ENCODE measurements around the gene SARS2. TPM values are rescaled to one million over a fixed set of nuclear protein-coding genes. Genes with fewer than 3 reads are reported as not detected.
"Not testable (repeated sequence)": the region's sequence is repeated elsewhere in the genome, so short reads cannot be mapped to it uniquely, and the experiment has no call there.

Gene SARS2, protein sequence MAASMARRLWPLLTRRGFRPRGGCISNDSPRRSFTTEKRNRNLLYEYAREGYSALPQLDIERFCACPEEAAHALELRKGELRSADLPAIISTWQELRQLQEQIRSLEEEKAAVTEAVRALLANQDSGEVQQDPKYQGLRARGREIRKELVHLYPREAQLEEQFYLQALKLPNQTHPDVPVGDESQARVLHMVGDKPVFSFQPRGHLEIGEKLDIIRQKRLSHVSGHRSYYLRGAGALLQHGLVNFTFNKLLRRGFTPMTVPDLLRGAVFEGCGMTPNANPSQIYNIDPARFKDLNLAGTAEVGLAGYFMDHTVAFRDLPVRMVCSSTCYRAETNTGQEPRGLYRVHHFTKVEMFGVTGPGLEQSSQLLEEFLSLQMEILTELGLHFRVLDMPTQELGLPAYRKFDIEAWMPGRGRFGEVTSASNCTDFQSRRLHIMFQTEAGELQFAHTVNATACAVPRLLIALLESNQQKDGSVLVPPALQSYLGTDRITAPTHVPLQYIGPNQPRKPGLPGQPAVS
- polyA plus RNA-seq (2013, experiment 1 of 2; ENCODE audit: insufficient read length), result 17.9 TPM
- 18.3 TPM for polyA plus RNA-seq (2013, experiment 2 of 2; ENCODE audit: insufficient read length)

DNA sequence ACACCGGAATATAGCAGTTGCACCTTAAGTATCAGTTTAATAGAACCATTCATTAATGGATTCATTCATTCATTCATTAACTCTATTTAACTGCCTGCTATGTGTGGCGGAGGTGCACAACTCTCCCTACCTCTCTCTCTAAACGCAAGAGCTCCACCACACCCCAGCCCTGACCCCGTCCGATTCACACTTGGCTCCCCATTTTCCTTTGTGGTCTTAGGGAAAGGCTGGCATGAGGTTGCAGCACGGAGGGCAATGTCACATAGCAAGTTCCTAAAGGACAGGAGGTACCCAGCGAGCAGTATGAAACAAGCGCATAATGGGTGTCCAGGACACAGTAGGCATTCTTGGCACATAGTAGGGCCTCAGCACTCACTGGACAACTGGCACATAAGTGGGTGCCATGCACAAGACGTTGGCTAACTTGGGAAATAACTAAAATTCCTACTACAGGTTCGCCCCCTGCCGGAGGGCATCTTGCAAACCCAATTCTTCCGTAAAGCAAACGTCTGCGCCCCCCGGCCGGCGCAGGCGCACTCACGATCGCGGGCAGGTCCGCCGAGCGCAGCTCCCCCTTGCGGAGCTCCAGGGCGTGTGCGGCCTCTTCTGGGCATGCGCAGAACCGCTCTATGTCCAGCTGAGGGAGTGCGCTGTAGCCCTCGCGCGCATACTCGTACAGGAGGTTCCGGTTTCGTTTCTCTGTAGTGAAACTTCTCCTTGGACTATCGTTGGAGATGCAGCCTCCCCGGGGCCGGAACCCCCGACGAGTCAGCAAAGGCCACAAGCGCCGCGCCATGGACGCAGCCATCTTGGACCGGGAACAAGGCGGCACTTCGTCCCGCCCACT, at the start of gene SARS2:
SARS2 (minus strand) TSS at position 835 of the 847 bp plus-strand sequence; CDS start at position 808, 27 bp downstream.
- DNase-seq, result peak; percentile 94

DNA sequence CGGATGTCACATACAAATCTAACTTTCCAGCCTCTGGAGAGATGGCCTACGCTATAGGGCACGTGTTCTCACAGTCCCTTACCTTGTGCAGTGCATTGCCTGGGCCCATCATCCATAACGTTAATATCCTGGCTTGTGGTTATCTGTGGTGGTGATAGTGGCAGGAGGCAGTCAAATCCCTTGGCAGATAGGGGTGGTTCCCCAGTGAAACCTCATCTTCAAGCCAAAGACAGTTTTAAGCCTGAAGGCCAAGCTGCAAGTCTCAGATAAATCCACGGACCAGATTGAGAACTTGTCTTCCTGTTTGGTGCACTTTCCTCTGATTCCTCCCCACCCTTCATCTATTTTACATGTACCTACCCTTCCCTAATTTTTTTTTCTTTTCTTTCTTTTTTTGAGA, 49.2 kb upstream of the SARS2 start:
- no peak for DNase-seq

DNA sequence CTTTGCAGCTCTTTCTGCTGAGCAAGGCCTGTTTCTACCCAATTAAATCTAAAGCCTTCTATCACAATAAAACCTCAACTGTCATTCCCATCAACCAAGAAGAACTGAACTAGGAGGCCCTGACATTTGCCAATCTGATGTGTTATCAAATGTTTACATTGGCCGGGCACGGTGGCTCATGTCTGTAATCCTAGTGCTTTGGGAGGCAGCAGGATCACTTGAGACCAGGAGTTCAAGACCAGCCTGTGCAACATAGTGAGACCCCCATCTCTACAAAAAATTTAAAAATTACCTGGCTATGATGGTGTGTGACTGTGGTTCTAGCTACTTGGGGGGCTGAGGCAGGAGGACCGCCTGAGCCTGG, 47.7 kb upstream of the SARS2 start:
- no peak for DNase-seq

- DNase-seq, result peak; percentile 3
Measured at GRCh38 chr19:38977445-38978325, 47.1 kb upstream of the SARS2 start.

- DNase-seq, result no peak
Measured at GRCh38 chr19:38975861-38976271, 45.3 kb upstream of the SARS2 start.

DNA sequence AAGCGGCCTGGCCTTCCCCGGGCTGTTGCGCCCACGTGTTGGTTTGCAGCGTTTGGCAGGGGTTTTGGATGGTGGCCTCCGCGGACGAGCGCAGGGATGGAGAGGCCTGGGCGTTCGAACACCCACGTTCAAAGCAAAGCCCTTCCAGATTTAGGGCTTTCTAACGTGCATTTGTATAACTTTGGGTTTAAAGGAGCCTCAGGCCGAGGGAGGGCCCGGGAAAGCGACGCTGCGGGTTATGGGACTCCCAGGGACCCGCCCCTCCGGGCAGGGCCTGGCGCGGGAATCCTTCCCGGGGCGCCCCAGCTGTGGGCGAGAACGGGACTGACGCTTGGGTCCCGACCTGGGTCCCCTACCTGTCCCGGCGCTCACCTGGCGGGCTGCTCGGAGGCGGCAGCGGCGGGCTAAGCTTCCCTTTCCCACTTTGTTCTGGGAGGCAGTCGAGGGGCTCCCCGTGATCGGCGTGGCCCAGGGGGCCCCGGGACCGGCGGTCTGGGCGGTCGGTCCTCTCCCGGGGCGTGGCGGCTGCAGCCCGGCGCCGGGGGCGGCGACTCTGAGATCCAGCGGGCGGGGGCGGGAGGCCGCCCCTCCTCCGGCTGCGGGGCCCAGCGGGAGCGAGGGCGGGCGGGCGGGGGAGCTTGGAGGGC, 44.8 kb upstream of the SARS2 start, which contains the start of gene FBXO17:
FBXO17 (minus strand) TSS at position 529 of the 647 bp plus-strand sequence. CDS start 25,423 bp downstream, outside the sequence.
- DNase-seq, result peak; percentile 75

DNA sequence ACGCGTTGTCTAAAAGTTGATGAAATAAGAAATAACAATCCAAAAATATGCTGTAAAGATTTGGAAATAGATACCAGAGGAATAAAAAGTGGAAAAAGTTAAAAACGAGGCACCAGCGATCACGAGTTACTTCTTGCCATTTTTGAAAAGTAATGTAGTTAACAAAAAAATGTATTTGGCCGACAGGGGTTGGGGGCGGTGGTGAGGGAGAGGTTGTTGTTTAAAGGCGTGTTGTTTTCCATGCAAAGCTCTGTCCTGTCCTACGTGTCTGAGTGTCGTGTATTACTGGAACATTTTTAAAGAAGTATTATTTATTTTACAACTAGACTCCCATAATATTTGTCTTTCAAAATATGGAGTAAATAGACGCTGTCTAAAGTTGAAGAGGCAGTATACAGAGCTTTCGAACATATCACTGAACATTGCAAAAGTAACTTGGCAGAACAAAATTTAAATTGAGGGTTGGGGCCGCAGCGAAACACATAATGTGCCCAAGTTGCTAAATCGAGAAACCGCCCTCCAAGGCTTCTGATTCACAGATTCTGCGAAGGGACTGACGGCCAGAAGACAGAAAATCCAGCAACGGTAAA, 44.2 kb upstream of the SARS2 start:
- no peak for DNase-seq

GRCh38 chr19:38971672-38972071, 41.1 kb upstream of the SARS2 start:
- DNase-seq, result no peak

DNA sequence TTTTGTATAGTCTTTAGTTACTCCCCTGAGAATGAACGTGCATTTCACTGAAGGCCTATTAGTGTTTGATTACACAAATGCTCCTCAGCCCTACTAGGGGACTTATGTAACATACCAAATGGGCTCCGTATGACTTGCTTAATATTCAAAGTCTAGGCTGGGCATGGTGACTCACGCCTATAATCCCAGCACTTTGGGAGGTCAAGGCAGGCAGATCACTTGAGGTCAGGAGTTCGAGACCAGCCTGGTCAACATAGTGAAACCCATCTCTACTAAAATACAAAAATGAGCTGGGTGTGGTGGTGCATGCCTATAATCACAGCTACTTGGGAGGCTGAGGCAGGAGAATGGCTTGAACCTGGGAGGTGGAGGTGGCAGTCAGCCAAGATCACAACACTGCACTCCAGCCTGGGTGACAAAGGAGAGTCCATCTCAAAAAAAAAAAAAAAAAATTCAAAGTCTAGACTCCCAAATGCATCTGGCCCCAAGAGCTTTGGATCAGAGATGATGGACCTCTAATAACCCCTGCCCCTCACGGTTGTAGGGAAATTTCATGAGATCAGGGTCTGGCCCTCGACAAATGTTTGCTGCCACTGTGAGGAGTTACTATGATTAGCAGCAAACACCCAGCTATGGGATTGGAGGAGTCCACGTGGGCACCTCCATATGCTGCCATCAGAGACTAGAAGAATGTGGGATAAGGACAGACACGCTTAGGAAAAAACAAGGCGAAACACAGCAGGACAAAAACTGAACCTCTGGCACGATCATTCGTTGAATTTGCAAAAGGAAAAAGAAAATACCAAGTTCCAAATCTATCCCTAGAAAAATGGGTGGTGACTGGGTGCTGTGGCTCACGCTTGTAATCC, 40.3 kb upstream of the SARS2 start:
- no peak for DNase-seq

DNA sequence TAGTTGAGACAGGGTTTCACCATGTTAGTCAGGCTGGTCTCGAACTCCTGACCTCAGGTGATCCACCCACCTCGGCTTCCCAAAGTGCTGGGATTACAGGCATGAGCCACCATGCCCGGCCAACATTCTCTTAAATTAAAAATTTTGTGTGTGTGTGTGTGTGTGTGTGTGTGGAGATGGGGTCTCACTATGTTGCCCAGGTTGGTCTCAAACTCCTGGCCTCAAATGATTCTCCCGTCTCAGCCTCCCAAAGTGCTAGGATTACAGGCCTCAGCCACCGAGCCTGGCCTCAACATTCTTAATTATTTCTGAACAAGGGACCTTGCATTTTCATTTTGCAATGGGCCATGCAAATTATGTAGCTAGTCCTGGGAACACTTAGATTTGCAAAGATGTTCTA, 35.6 kb upstream of the SARS2 start:
- DNase-seq, result not testable (repeated sequence)

- no peak for DNase-seq
Measured at GRCh38 chr19:38964738-38965137, 34.2 kb upstream of the SARS2 start.

GRCh38 chr19:38959618-38960017, 29.1 kb upstream of the SARS2 start:
- no peak for DNase-seq

DNA sequence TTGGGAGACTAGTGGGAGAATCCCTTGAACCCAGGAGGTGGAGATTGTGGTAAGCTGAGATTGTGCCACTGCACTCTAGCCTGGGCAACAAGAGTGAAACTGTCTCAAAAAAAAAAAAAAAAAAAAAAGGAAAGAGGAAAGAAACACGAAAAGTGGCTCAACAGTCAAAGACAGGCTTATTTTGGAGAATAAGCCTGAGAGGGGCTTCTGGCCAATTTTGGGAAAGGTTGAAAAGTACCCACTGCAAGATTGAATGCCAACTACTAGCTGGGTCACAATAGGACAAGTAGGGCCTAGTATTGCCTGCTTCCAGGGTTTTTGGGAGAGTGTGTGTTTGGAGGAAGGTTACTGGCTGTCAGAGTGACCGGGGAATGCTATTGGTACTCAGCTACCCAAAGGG, 27.7 kb upstream of the SARS2 start:
- DNase-seq, result no peak

DNA sequence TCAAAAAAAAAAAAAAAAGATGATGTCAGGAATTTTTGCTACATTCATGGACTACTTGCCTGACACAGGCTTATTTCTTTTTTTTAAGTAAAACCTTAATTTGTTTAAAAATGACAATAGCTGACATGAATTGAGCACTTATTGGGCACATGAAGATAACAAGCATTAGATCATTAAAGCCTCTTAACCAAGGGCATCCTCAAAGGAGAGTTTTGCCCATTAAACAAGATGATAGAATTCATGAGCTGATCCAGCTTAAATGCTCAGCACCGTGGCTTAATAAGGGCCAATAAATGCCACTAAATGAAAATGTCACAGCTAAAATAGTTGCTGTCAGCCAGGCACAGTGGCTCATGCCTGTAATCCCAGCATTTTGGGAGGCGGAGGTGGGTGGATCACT, 25.7 kb upstream of the SARS2 start:
- DNase-seq, result no peak

- no peak for DNase-seq
Measured at GRCh38 chr19:38953677-38954076, 23.1 kb upstream of the SARS2 start.

- DNase-seq, result peak; percentile 25
Measured at GRCh38 chr19:38952395-38953165, 22.0 kb upstream of the SARS2 start.

- no peak for DNase-seq
Measured at GRCh38 chr19:38951187-38951586, 20.6 kb upstream of the SARS2 start.

- peak; percentile 79 for DNase-seq
Measured at GRCh38 chr19:38949580-38950367, 19.2 kb upstream of the SARS2 start.
